K562 (cell line): ENCODE data around the gene AKAP13. TPM values are rescaled to one million over a fixed set of nuclear protein-coding genes. Genes with fewer than 3 reads are reported as not detected.

Experiments used
- ATAC-seq: fragments of 200-7000 bp; cut with Tn5 transposase; 3 replicates; pipeline ENCODE4 v1.9.1; 2020; ENCODE audit warnings: moderate library complexity
- BruUV-seq: library from RNA; stranded (reverse); fragments of 400-500 nt; replicated peaks from 2 replicates; lab custom pipeline; 2021; lab: Mats Ljungman, UMichigan
- CTCF ChIA-PET: fragments of 300-600 bp; formaldehyde crosslinking; extraction: SDS; loops from one replicate; lab custom pipeline; 2021; ENCODE audit warnings: low intra/inter-chr PET ratio; lab: Yijun Ruan, JAX
- POLR2A ChIA-PET: fragments of 300-600, 350-650 bp; sonication (Branson Sonifier 250); formaldehyde crosslinking; extraction: SDS; loops from one replicate; lab custom pipeline; 2021; ENCODE audit warnings: antibody characterized with exemption, inconsistent platforms; lab: Yijun Ruan, JAX
- DNase-seq, 4 experiments: peaks; one replicate each; pipeline versions ENCODE4 v3.0.0 to v3.0.0-alpha.2; 2011 to 2018; ENCODE audit warnings: low spot score in 3 of 4, mixed read lengths in 3 of 4; ENCODE audit errors: extremely low read depth in 1 of 4
- FAIRE-seq: peaks from 2 replicates; lab custom pipeline; 2011; peaks lifted over from hg19 to GRCh38; lab: Jason Lieb, UNC
- H2AFZ ChIP-seq: 2 replicates; pipeline ENCODE4 v1.6.0; 2011; ENCODE audit warnings: low read depth, low read length, control low read depth, inconsistent platforms
- H3K27ac ChIP-seq: fragments of 200-600 bp; 3 replicates; pipeline ENCODE4 v1.8.0; 2011; ENCODE audit warnings: low read depth, mild to moderate bottlenecking, control low read depth, inconsistent platforms, low read length, moderate library complexity, mixed read lengths; ENCODE audit errors: extremely low read depth
- H3K27me3 ChIP-seq, 2 experiments: fragments of 300-600 bp in 1 of 2; 2 replicates in 1 of 2; 3 replicates in 1 of 2; pipeline versions ENCODE4 v1.6.0 to v1.8.0; 2011; ENCODE audit warnings: inconsistent platforms in 2 of 2, low read length in 2 of 2, mild to moderate bottlenecking in 1 of 2, mixed read lengths in 1 of 2, moderate library complexity in 1 of 2; ENCODE audit not compliant: control insufficient read depth in 2 of 2, insufficient read depth in 2 of 2
- H3K36me3 ChIP-seq: fragments of 300-600 bp; 3 replicates; pipeline ENCODE4 v1.8.0; 2011; ENCODE audit warnings: mild to moderate bottlenecking, low read length, inconsistent platforms; ENCODE audit not compliant: control insufficient read depth, insufficient read depth
- H3K4me1 ChIP-seq, 2 experiments: fragments of 200-600 bp in 1 of 2; replicated peaks in 1 of 2; 2 replicates in 1 of 2; 3 replicates in 1 of 2; pipeline versions ENCODE4 v1.5.1 to v1.8.0; 2011; ENCODE audit warnings: inconsistent platforms in 2 of 2, low read length in 2 of 2, mild to moderate bottlenecking in 1 of 2, mixed read lengths in 1 of 2, moderate library complexity in 1 of 2; ENCODE audit not compliant: control insufficient read depth in 2 of 2, insufficient read depth in 2 of 2
- H3K4me2 ChIP-seq: 2 replicates; pipeline ENCODE4 v1.6.1; 2011; ENCODE audit warnings: low read length, control low read depth, inconsistent platforms, mixed read lengths; ENCODE audit not compliant: insufficient read depth
- H3K4me3 ChIP-seq: fragments of 200-600 bp; sonication (generic), shearing (Covaris generic); 2 replicates; pipeline ENCODE4 v1.5.1; 2016; ENCODE audit warnings: control low read depth, inconsistent platforms
- H3K79me2 ChIP-seq: fragments of 200-600 bp; 3 replicates; pipeline ENCODE4 v1.8.0; 2011; ENCODE audit warnings: low read length, inconsistent platforms; ENCODE audit not compliant: control insufficient read depth, insufficient read depth
- H3K9ac ChIP-seq, 2 experiments: 2 replicates each; pipeline versions ENCODE4 v1.6.0 to v1.6.1; 2011; ENCODE audit warnings: low read depth in 2 of 2, low read length in 2 of 2, control low read depth in 1 of 2, inconsistent platforms in 1 of 2, mild to moderate bottlenecking in 1 of 2, mixed read lengths in 1 of 2; ENCODE audit not compliant: insufficient read depth in 1 of 2
- H3K9me1 ChIP-seq: one replicate; pipeline ENCODE4 v1.6.0; 2011; ENCODE audit warnings: inconsistent platforms, mild to moderate bottlenecking, low read length, moderate library complexity; ENCODE audit not compliant: control insufficient read depth, insufficient read depth
- H3K9me3 ChIP-seq: replicated peaks from 2 replicates; pipeline ENCODE4 v1.5.1; 2011; ENCODE audit warnings: low read depth, low read length, inconsistent platforms; ENCODE audit not compliant: control insufficient read depth, insufficient read depth
- H4K20me1 ChIP-seq: replicated peaks from 2 replicates; pipeline ENCODE4 v1.6.1; 2011; ENCODE audit warnings: low read length, inconsistent platforms, mixed read lengths; ENCODE audit not compliant: control insufficient read depth, insufficient read depth
- BCL6 ChIP-seq: fragments of 250-450 bp; sonication (Bioruptor Pico); IDR thresholded peaks from 2 replicates; pipeline ENCODE4 v1.4.0; 2020
- CHD2 ChIP-seq: IDR thresholded peaks from 2 replicates; pipeline ENCODE4 v1.6.1; 2011; ENCODE audit warnings: low read depth, low read length
- ELF1 ChIP-seq: fragments of 200-800 bp; sonication (Bioruptor generic); IDR thresholded peaks from 2 replicates; pipeline ENCODE4 v1.6.1; 2016; ENCODE audit warnings: missing genetic modification characterization, missing compliant biosample characterization
- ETV1 ChIP-seq: fragments of 450-650 bp; conservative IDR thresholded peaks from 2 replicates; pipeline ENCODE4 v1.6.1; 2016; ENCODE audit warnings: missing genetic modification characterization, control low read depth, low read depth, missing compliant biosample characterization
- FOXK1 ChIP-seq: sonication (generic); formaldehyde crosslinking; IDR thresholded peaks from 2 replicates; pipeline ENCODE4 v1.8.0; 2022; ENCODE audit warnings: missing genetic modification reagents, mild to moderate bottlenecking, borderline replicate concordance
- FOXP1 ChIP-seq: sonication (generic); formaldehyde crosslinking; IDR thresholded peaks from 2 replicates; pipeline ENCODE4 v1.8.0; 2022; ENCODE audit warnings: mild to moderate bottlenecking, missing genetic modification reagents
- KLF13 ChIP-seq: fragments of 450-650 bp; IDR thresholded peaks from 2 replicates; pipeline ENCODE4 v1.6.1; 2016; ENCODE audit warnings: missing genetic modification characterization, low read depth, mild to moderate bottlenecking, missing compliant biosample characterization, moderate library complexity, borderline replicate concordance
- L3MBTL2 ChIP-seq: fragments of 450-650 bp; IDR thresholded peaks from 2 replicates; pipeline ENCODE4 v1.6.1; 2016; ENCODE audit warnings: mild to moderate bottlenecking, moderate library complexity
- NCOA6 ChIP-seq: fragments of 450-650 bp; IDR thresholded peaks from 2 replicates; pipeline ENCODE4 v1.6.1; 2017; ENCODE audit warnings: mild to moderate bottlenecking
- NR1H2 ChIP-seq: sonication (generic); formaldehyde crosslinking; IDR thresholded peaks from 2 replicates; pipeline ENCODE4 v1.4.0; 2020; ENCODE audit warnings: mild to moderate bottlenecking, missing genetic modification reagents
- PRMT5 ChIP-seq: sonication (generic); formaldehyde crosslinking; IDR thresholded peaks from 2 replicates; pipeline ENCODE4 v1.5.0; 2020; ENCODE audit warnings: missing genetic modification reagents
- SMAD1 ChIP-seq: fragments of 150-350 bp; IDR thresholded peaks from 2 replicates; pipeline ENCODE4 v1.6.1; 2014; ENCODE audit warnings: low read length, low read depth; ENCODE audit not compliant: partially characterized antibody
- SRSF3 ChIP-seq: fragments of 200-400 bp; formaldehyde crosslinking; IDR thresholded peaks from 2 replicates; pipeline ENCODE4 v1.6.1; 2016; ENCODE audit warnings: mild to moderate bottlenecking, low read length, moderate library complexity; ENCODE audit not compliant: insufficient read depth
- ZSCAN29 ChIP-seq: fragments of 450-650 bp; IDR thresholded peaks from 2 replicates; pipeline ENCODE4 v1.6.1; 2017
- WGBS: fragments of 100-300 bp; shearing (Covaris generic); methylation state at CpG from one replicate; pipeline ENCODE4 v1.1.6; 2016; ENCODE audit warnings: low coverage, mixed read lengths; ENCODE audit not compliant: insufficient coverage; ENCODE audit errors: missing lambda C conversion rate; 5-methylcytosine and 5-hydroxymethylcytosine counted together
- in situ Hi-C: fragments of 300-500 bp; cut with MboI; formaldehyde crosslinking; loops from 4 replicates; pipeline ENCODE4 v1.15.0; 2018; ENCODE audit warnings: inconsistent platforms, mixed read lengths
- intact Hi-C: fragments of 100-400 bp; cut with micrococcal nuclease; formaldehyde crosslinking; loops from 2 replicates; pipeline ENCODE4 v1.14.2; 2022
- polyA plus RNA-seq, 8 experiments: library from polyadenylated mRNA; depleted of rRNA in 4 of 8; stranded (reverse) in 5 of 8; unstranded in 3 of 8; fragments of >200 nt; fragmentation: Nextera tagmentation in 2 of 8; fragmentation: Illumina TruSeq in 1 of 8; extraction: Ambion mirVana in 2 of 8; extraction: Trizol in 1 of 8; gene quantifications; 2 replicates each; pipeline versions ENCODE4 v1.2.1 to v1.2.3, GENCODE V29; 2011 to 2014; ENCODE audit warnings: inconsistent platforms in 1 of 8, missing spikeins in 1 of 8
- total RNA-seq, 7 experiments: library from RNA; depleted of rRNA in 6 of 7; stranded (reverse); fragments of >200 nt in 6 of 7; fragmentation: Illumina TruSeq in 2 of 7; extraction: Trizol in 2 of 7; gene quantifications; 2 replicates each; pipeline versions ENCODE4 v1.2.1 to v1.2.3, GENCODE V29; 2011 to 2021; ENCODE audit warnings: low replicate concordance in 1 of 7
- TF ChIP-seq, protein P1 (sequence below): fragments of 450-650 bp; IDR thresholded peaks from 2 replicates; pipeline ENCODE4 v1.6.1; 2016; ENCODE audit warnings: low read depth, mild to moderate bottlenecking, moderate library complexity
- TF ChIP-seq, protein P2 (sequence below): fragments of 450-650 bp; IDR thresholded peaks from 2 replicates; pipeline ENCODE4 v1.6.1; 2016; ENCODE audit warnings: missing biosample characterization, missing genetic modification characterization
- TF ChIP-seq, protein P3 (sequence below), 2 experiments: IDR thresholded peaks; 2 replicates each; pipeline ENCODE4 v1.6.1; 2011; ENCODE audit warnings: borderline replicate concordance in 1 of 2, control low read depth in 1 of 2, low read depth in 1 of 2, low read length in 1 of 2, mild to moderate bottlenecking in 1 of 2, mixed read lengths in 1 of 2, moderate library complexity in 1 of 2; ENCODE audit not compliant: insufficient read depth in 1 of 2, insufficient read length in 1 of 2, poor library complexity in 1 of 2, severe bottlenecking in 1 of 2; ENCODE audit errors: extremely low read depth in 1 of 2
- TF ChIP-seq, protein P4 (sequence below): fragments of 450-650 bp; IDR thresholded peaks from 2 replicates; pipeline ENCODE4 v1.6.1; 2018; ENCODE audit not compliant: partially characterized antibody

Gene AKAP13
- total and polyA plus RNA-seq, 9 of the 15 experiments (the other 6 are each of a cell fraction or from before 2014, with no cell fraction given) = 0.03 to 1.7 (median 0.42) TPM

DNA sequence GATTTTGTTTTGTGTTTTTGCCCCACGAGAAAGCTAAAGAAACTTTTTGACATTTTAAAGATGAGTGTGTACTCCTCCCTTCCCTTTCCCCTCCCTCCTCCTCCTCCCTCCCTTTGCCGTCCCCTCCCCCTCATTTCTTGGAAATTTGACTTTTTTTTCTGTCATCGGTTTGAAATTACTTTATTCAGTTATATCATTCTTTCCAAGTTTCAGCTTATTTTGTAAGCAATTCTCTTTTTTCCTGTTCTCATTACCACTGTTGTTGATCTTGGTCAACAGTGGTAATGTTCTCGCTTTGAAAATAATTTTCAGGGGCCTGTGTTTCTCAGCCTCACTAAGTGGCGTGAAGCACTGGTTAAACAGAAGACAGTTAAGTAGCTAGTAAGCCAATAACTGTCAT, 178.4 kb downstream of the AKAP13 start:
- no peak for ATAC-seq
- POLR2A ChIA-PET = interaction anchor here (0.9 kb wide), 1 partner anchor 9 kb away, joined by 4 read pairs; no protein-coding TSS in a partner anchor
- peaks cover 0 to under 1% of the 10 kb centered on the region in 2 experiments; a peak in 2 of 5 replicates for H3K27me3 ChIP-seq
- no peak overlapping the region for H3K9ac ChIP-seq
- H3K9me3 ChIP-seq = no peaks in the 10 kb centered on the region
- CTCF ChIA-PET = no interaction called here
- no peaks in the 10 kb centered on the region for H3K9me1 ChIP-seq
- intact Hi-C loops = no loop called here
- FAIRE-seq = no peak
- H3K4me3 ChIP-seq = no peak overlapping the region
- H3K79me2 ChIP-seq = no peaks in the 10 kb centered on the region
- no peak overlapping the region for H3K4me2 ChIP-seq
- H3K4me1 ChIP-seq = no peaks in the 10 kb centered on the region
- in situ Hi-C loops = no loop called here
- no peak overlapping the region for H3K27ac ChIP-seq
- H2AFZ ChIP-seq = no peak overlapping the region
- TF ChIP-seq FOXK1 (CRISPR knock-in tag) (no peak), PRMT5 (CRISPR knock-in tag) (no peak), ZSCAN29 (no peak), KLF13 (tag) (no peak), ELF1 (tag) (no peak), BCL6 (CRISPR knock-in tag) (no peak), CHD2 (no peak), NR1H2 (CRISPR knock-in tag) (no peak), SRSF3 (no peak), FOXP1 (CRISPR knock-in tag) (no peak), ETV1 (tag) (no peak), NCOA6 (no peak), L3MBTL2 (no peak), SMAD1 (no peak)
- TF ChIP-seq, protein P1, sequence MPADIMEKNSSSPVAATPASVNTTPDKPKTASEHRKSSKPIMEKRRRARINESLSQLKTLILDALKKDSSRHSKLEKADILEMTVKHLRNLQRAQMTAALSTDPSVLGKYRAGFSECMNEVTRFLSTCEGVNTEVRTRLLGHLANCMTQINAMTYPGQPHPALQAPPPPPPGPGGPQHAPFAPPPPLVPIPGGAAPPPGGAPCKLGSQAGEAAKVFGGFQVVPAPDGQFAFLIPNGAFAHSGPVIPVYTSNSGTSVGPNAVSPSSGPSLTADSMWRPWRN = no peak
- TF ChIP-seq, protein P2, sequence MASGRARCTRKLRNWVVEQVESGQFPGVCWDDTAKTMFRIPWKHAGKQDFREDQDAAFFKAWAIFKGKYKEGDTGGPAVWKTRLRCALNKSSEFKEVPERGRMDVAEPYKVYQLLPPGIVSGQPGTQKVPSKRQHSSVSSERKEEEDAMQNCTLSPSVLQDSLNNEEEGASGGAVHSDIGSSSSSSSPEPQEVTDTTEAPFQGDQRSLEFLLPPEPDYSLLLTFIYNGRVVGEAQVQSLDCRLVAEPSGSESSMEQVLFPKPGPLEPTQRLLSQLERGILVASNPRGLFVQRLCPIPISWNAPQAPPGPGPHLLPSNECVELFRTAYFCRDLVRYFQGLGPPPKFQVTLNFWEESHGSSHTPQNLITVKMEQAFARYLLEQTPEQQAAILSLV (tag) = no peak
- TF ChIP-seq, protein P3, sequence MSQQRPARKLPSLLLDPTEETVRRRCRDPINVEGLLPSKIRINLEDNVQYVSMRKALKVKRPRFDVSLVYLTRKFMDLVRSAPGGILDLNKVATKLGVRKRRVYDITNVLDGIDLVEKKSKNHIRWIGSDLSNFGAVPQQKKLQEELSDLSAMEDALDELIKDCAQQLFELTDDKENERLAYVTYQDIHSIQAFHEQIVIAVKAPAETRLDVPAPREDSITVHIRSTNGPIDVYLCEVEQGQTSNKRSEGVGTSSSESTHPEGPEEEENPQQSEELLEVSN (IDR thresholded peaks at IDR 0.05; ENCODE audit: borderline replicate concordance in 1 of 2, extremely low read depth in 1 of 2, insufficient read depth in 1 of 2, insufficient read length in 1 of 2, low read depth in 1 of 2, low read length in 1 of 2, poor library complexity in 1 of 2, severe bottlenecking in 1 of 2) = no peak
- TF ChIP-seq, protein P4, sequence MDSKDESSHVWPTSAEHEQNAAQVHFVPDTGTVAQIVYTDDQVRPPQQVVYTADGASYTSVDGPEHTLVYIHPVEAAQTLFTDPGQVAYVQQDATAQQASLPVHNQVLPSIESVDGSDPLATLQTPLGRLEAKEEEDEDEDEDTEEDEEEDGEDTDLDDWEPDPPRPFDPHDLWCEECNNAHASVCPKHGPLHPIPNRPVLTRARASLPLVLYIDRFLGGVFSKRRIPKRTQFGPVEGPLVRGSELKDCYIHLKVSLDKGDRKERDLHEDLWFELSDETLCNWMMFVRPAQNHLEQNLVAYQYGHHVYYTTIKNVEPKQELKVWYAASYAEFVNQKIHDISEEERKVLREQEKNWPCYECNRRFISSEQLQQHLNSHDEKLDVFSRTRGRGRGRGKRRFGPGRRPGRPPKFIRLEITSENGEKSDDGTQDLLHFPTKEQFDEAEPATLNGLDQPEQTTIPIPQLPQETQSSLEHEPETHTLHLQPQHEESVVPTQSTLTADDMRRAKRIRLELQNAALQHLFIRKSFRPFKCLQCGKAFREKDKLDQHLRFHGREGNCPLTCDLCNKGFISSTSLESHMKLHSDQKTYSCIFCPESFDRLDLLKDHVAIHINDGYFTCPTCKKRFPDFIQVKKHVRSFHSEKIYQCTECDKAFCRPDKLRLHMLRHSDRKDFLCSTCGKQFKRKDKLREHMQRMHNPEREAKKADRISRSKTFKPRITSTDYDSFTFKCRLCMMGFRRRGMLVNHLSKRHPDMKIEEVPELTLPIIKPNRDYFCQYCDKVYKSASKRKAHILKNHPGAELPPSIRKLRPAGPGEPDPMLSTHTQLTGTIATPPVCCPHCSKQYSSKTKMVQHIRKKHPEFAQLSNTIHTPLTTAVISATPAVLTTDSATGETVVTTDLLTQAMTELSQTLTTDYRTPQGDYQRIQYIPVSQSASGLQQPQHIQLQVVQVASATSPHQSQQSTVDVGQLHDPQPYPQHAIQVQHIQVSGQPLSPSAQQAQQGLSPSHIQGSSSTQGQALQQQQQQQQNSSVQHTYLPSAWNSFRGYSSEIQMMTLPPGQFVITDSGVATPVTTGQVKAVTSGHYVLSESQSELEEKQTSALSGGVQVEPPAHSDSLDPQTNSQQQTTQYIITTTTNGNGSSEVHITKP = no peak
- H4K20me1 ChIP-seq = no peaks in the 10 kb centered on the region
- WGBS = 0% methylated on average over 4 of the region's 5 CpGs
- no peak for DNase-seq
- no TSS peak for BruUV-seq
- no peaks in the 10 kb centered on the region for H3K36me3 ChIP-seq
